ENCODE results near the gene KRT72.

Gene KRT72

GRCh38 chr12:52542157-52542556 is 59.1 kb downstream of the KRT72 start:
- no peak for DNase-seq (ENCODE audit: low read depth in 2 of 2)

GRCh38 chr12:52541709-52542108 is 59.6 kb downstream of the KRT72 start:
- DNase-seq (ENCODE audit: low read depth in 2 of 2): no peak

- DNase-seq (ENCODE audit: low read depth in 2 of 2): no peak
Observed at GRCh38 chr12:52540531-52540930, 60.7 kb downstream of the KRT72 start.

- no peak for DNase-seq (ENCODE audit: low read depth in 2 of 2)
Observed at GRCh38 chr12:52539821-52540173, 61.5 kb downstream of the KRT72 start.

GRCh38 chr12:52539083-52539820 is 62.0 kb downstream of the KRT72 start:
- no peak for DNase-seq (ENCODE audit: low read depth in 2 of 2)

- no peak for DNase-seq (ENCODE audit: low read depth in 2 of 2)
Observed at GRCh38 chr12:52537101-52537500, 64.2 kb downstream of the KRT72 start.

Data from stimulated activated CD4-positive, alpha-beta T cell treated with anti-CD3 and anti-CD28 coated beads, Interleukin-1b, Interleukin-23, amount 100 ng/mL, for 1 hour (primary cell).